GM08714 (cell line): ENCODE results near the gene URGCP.
"Not testable (repeated sequence)": the region's sequence is repeated elsewhere in the genome, so short reads cannot be mapped to it uniquely, and the experiment has no call there.

Source experiments
- H3K4me3 ChIP-seq: fragments of 200-500 bp; sonication (Bioruptor generic); 2 replicates; pipeline ENCODE4 v1.5.1; 2014; ENCODE audit warnings: mild to moderate bottlenecking, low read length, inconsistent platforms
- ZNF274 ChIP-seq: IDR thresholded peaks from 2 replicates; pipeline ENCODE4 v1.6.1; 2012; ENCODE audit warnings: mild to moderate bottlenecking, low read depth, low read length

Gene URGCP

DNA sequence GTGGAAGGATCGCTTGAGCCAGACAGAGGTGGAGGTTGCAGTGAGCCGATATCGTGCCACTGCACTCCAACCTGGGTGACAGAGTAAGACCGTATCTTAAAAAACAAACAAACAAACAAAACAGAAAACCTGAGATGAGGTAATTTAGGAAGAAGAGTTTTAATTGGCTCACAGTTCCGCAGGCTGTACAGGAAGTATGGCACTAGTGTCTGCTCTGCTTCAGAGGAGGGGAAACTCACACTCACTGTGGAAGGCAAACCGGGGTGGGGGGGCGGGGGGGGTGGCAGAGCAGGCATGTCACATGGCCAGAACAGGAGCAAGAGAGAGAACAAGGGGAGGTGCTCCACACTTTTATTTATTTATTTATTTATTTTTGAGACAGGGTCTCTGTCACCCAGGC, 24.9 kb upstream of the URGCP start:
- no peak for TF ChIP-seq ZNF274
- no peak overlapping the region for H3K4me3 ChIP-seq

DNA sequence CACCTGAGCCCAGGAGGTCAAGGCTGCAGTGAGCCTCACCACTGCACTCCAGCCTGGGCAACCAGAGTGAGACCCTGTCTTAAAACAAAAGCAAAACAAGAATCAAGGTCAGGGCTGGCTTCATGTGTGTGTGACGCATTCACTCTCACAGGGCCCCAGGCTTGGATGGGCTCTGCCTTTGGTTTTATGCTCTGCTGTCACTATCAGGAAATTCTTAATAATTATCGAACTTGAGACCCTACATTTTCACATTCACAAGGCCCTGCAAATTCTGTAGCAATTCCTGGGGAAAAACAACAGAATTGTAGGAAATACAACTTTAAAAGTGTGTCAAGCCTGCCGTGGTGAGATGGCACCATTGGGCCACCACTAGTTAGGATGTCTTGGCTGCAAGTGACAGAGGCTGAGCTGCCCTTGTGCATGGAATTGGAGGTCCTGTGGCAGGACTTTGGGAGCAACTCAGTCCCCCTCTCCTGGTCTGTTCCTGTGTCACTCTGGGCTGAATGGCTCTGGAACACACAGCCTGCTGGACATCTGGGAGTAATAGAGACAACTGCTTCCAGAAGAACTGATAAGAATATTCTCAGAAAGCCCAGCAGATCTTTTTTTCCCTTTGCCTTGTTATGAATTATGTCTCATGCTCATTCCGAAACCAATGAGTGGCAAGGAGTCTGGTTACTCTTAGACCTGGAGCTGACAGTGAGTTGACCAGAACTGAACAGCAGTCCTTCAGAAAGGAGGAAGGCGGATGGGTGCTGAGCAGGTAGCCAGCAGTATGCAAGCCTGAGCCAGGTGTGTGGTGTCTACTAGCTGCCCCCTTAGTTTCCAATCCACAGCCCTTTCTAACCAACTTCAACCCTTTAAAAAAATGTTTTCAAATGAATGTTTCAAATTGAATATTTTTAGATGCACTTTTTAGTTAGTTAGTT, 23.4 kb upstream of the URGCP start:
- H3K4me3 ChIP-seq, result no peak overlapping the region
- no peak for TF ChIP-seq ZNF274

DNA sequence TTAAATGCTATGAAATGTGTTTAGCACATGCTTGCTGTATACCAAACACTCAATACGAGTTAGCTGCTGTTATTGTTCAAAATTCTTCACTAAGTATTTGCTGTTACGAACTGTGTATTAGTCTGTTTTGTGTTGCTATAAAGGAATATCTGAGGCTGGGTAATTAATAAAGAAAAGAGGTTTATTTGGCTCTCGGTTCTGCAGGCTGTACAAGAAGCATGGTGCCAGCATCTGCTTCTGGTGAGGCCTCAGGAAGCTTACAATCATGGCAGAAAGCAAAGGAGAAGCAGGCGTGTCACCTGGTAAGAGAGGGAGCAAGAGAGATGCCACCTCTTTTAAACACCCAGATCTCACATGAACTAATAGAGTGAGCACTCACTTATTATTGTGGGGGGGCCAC, 21.4 kb upstream of the URGCP start:
- TF ChIP-seq ZNF274, result no peak
- no peak overlapping the region for H3K4me3 ChIP-seq

DNA sequence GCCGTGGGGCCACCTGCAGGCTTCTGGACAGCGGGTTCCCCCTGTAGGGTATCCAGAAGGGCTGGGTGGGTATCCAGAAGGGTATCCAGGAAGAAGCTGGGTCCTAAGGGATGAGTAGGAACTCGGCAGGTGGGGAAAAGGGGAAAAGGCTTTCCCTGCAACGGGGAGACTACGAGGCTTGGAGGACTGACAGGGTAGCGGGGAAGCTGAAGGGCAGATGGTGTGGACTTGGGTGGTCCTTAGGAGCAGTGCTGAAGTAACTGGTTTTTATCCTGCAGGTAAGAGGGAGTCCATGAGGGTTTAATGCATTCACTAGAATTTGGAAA, 20.4 kb upstream of the URGCP start:
- H3K4me3 ChIP-seq, result peak overlapping the region; percentile 86
- no peak for TF ChIP-seq ZNF274

DNA sequence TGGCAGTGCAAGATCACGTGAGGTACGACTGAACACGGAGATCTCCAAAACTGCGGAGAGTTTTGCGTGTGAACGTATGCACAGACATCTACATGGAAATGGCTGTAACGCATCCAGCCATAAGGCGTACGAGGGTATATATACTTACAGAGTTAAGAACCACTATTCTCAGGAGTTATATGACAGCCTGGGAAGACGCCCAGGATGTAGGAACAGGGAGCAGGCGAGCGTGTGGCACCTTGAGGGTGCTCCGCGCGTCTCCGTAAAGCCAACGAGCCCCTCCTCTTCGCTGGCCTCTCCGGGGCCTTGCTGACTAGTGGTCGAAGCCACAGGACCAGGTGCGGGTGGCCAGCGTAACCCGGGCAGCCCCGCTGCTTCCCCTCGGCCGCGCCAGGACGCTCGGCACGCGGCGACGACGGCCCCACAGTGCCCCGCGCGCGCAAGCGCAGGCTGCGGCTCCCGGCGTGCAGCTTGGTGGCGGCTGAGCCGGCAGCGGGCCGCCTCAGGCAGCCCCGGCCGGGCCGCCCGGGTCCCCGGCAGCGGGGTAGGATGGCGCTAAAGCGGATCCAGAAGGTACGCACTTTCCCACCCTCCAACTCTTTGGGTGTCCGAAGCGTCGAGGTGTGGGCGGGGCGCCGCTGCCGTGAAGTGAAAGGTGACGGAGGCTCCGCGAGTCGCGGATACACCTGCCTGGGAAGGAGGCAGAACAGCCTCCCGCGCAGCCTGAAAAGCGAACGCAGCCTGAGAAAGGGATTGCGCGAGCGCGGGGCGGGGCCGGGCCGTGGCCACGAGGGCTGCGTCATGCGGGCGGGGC, 19.8 kb upstream of the URGCP start, which contains the start of gene UBE2D4:
TSS of gene UBE2D4 (plus strand) at position 453 of the 814 bp plus-strand sequence. CDS start at position 550, 97 bp downstream.
- no peak for TF ChIP-seq ZNF274
- H3K4me3 ChIP-seq, result peak within 1 kb of the TSS; percentile 86

DNA sequence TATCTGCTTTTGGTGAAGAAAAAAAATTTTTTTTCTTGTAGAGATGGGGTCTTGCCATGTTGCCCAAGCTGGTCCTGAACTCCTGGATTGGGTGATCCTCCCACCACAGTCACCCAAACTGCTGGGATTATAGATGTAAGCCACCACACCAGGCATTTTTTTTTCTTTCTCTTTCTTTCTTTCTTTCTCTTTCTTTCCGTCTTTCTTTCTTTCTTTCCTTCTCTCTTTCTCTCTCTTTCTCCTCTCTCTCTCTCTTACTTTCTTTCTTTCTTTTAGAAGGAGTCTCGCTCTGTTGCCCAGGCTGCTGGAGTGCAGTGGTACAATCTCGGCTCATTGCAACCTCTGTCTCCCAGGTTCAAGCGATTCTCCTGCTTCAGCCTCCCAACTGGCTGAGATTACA, 16.3 kb upstream of the URGCP start:
- no peak for TF ChIP-seq ZNF274
- H3K4me3 ChIP-seq, result no peak overlapping the region

DNA sequence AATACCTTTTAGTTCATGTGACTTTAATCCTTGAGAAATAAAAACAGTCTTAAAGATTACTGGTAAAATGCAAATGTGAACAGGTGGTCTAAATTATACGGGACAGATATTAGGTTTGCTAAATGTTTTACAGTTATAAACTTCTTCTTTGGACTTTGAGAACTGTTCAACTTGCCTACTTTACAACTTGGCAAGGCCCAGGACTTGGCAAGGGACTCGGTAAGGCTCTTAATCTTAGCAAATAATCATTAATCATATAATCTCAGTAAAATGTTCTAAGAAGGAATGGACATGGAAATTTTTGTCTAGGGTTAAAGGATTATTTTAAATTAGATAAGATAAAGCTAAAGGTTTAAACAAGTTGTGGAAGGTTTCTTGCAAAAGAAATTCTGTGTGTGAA, 15.0 kb upstream of the URGCP start:
- H3K4me3 ChIP-seq, result no peak overlapping the region
- TF ChIP-seq ZNF274, result no peak

DNA sequence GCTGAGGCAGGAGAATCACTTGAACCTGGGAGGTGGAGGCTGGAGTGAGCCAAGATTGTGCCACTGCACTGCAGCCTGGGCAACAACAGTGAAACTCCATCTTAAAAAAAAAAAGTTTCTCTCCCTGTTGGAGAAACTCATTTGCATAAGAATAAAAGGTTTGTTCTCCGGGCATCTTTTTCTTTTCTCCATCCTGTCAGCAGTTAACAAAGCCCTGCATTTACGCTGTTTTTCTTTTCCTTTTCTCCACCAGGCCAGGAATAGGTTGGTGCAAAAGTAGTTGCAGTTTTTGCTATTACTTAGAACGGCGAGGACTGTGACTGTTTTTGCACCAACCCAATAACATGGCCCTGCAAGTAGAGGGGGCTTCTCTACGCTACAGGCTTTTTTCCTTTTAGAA, 9.5 kb upstream of the URGCP start:
- TF ChIP-seq ZNF274, result no peak

DNA sequence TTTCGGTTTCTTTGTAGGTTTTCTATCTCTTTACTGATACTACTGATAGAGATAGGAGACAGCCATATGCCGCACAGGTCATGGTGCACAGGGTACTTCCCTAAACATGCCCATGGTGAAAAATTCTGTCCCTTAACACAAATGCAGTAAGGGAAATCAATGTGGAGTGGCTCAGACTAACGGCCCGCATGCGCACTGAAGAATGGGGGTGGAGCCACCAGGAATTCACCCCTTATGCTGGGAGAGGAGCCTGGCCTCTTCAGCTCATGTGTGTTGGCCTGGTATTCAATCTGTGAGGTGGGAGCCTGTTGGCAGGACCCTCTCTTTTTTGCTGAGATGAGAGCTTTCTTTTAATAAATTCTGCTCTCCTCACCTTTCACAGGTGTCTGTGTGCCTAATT, 8.4 kb upstream of the URGCP start:
- no peak overlapping the region for H3K4me3 ChIP-seq
- TF ChIP-seq ZNF274, result no peak

More for the DNA sequence above, 9.5 kb upstream of the URGCP start:
- no peak overlapping the region for H3K4me3 ChIP-seq

DNA sequence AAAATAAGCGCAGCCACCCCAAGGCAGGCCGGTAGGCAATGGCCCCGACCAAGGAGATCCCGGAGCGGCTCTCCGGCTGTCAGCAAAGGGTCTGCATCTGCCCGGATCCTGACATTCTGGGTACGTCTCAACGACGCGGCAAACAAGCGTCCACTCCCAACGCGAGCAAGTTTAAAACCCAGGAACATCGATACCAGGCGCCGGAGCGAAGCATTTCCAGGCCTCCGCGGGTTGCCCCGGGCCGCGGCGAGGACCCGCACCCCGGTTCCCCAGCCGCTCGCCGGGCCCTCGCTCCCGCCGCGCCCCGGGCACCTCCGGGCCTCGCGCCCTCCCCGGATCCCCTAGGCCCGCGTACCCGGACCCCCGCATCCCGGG, 453 bp downstream of the URGCP start:
- no peak for TF ChIP-seq ZNF274
- peak overlapping the region; percentile 63 for H3K4me3 ChIP-seq

DNA sequence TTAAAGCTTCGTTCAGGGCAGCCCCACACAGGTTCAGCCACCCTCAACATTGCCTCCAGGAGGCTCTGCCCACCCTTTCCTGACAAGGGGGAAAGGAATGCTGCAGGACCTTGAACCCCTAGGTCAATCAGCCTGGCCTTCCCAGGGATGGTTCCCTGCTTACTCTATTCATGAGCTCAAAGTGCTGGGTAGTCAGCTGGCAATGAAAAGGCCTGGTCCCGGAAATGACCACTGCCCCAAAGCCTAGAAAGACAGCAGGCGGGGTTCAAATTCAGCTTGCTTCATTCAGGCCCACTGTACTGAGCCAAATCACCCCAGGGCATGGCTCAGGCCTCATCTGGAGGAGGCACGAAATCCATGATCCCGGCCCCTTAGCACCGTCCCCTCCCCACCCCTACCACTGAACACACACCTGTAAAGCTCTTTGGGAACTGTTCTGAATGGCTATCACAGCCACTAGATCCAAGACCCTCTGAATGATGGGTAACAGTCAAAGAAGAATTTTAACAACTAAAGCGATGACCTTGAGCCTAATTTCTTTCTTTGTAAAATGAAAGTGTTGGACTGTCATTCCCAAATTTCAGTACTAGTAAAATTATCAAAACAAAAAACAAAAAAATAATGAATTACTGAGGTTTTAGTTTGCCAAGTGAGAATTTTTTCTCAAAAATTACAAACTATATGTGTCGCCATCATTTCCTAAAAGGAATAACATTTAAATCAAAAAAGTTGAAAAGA, 1.0 kb downstream of the URGCP start:
- no peak for TF ChIP-seq ZNF274
- H3K4me3 ChIP-seq, result peak overlapping the region; percentile 63

DNA sequence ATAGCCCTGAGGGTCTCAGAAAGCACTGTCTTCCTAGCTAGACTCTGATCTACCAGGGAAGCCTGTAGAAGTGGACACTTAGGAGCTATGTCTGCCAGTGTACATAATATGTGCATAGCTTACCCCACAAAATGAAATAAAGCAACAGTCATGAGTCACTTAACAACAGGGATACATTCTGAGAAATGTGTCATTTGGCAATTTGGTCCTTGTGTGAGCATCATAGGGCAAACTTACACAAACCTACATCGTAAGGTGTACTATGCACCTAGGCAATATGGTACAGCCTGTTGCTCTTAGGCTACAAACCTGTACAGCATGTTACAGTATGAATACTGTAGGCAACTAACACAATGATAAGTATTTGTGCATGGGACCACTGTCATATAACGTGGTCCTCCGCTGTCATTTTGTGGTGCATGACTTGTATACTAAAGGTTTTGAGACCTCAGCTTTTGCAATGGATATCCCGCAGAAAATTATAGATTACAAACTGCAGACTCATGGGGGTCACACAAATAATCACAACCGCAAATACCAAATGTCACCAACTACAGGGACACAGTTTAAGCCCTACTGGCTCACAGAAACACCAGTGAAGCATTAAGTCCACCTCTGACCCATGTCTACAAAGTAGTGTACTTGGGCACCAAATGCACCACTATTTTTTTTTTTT, 1.7 kb downstream of the URGCP start:
- H3K4me3 ChIP-seq, result no peak overlapping the region
- TF ChIP-seq ZNF274, result no peak

DNA sequence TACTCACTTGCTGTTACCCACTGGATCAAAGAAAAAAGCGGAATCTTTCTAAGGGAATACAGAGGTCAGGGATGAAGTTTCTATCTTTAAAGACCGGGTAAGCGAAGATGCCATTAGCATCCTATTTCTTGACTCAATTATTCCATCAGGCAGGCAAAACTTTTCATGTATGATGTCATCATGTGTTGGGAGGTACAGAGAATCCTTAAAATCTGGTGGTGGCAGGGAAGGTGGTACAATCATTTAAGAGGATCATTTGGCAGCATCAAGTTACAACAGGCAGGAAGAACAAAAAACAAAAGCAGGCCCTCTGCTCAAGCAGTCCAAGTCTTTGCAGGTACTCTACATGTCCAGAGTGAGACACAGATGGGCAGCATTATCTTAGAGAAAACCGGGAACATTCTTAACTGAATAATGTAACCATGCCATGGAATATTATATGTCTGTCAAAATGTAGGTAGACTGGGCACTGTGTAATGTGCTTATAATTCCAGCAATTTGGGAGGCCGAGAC, 3.8 kb downstream of the URGCP start:
- no peak for TF ChIP-seq ZNF274
- H3K4me3 ChIP-seq, result no peak overlapping the region

DNA sequence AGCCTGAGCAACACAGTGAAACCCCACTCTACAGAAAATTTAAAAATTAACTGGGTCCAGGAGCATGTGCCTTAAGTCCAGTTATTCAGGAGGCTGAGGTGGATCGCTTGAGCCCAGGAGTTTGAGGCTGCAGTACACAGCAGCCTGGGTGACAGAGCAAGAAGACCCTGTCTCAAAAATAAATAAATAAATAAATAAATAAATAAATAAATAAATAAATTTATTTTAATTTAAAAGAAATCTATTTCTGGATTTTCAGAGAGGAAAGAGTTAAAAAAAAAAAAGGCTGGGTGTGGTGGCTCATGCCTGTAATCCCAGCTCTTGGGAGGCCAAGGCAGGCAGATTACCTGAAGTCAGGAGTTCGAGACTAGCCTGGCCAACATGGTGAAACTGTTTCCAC, 7.8 kb downstream of the URGCP start:
- not testable (repeated sequence) for H3K4me3 ChIP-seq
